Osteoblast (primary cell): Measurements from ENCODE around the gene TMEM202. TPM values are rescaled to one million over a fixed set of nuclear protein-coding genes. Genes with fewer than 3 reads are reported as not detected.
A peak's percentile ranks its signal among the peaks of the same experiment; 100 is the strongest.

Experiments used
- DNase-seq: peaks from one replicate; pipeline ENCODE4 v3.0.0; 2011; ENCODE audit warnings: low spot score, mixed read lengths; ENCODE audit not compliant: insufficient read length; ENCODE audit errors: missing footprints
- H2AFZ ChIP-seq: 2 replicates; pipeline ENCODE4 v1.6.0; 2011; ENCODE audit warnings: mild to moderate bottlenecking, low read length
- H3K27ac ChIP-seq: 2 replicates; pipeline ENCODE4 v1.5.1; 2011; ENCODE audit warnings: mild to moderate bottlenecking, low read depth, low read length, moderate library complexity
- H3K27me3 ChIP-seq: 2 replicates; pipeline ENCODE4 v1.6.0; 2012; ENCODE audit warnings: mild to moderate bottlenecking, control low read depth, inconsistent platforms, low read length, moderate library complexity; ENCODE audit not compliant: insufficient read depth
- H3K36me3 ChIP-seq: 2 replicates; pipeline ENCODE4 v1.5.1; 2011; ENCODE audit warnings: mild to moderate bottlenecking, low read length, control low read depth, moderate library complexity; ENCODE audit not compliant: insufficient read depth
- H3K4me1 ChIP-seq: 2 replicates; pipeline ENCODE4 v1.5.1; 2011; ENCODE audit warnings: mild to moderate bottlenecking, low read length, control low read depth, moderate library complexity; ENCODE audit not compliant: insufficient read depth
- H3K4me2 ChIP-seq: 2 replicates; pipeline ENCODE4 v1.6.0; 2011; ENCODE audit warnings: mild to moderate bottlenecking, low read length; ENCODE audit not compliant: insufficient read depth
- H3K4me3 ChIP-seq: fragments of 200-600 bp; sonication (generic); 3 replicates; pipeline ENCODE4 v1.5.1; 2012; ENCODE audit warnings: mild to moderate bottlenecking, low read length, inconsistent platforms; ENCODE audit not compliant: insufficient read depth
- H3K79me2 ChIP-seq: 2 replicates; pipeline ENCODE4 v1.6.0; 2012; ENCODE audit warnings: mild to moderate bottlenecking, low read length, control low read depth, inconsistent platforms; ENCODE audit not compliant: insufficient read depth
- H3K9me3 ChIP-seq: 2 replicates; pipeline ENCODE4 v1.5.1; 2011; ENCODE audit warnings: low read depth, low read length, control low read depth
- H4K20me1 ChIP-seq: 2 replicates; pipeline ENCODE4 v1.6.0; 2012; ENCODE audit warnings: mild to moderate bottlenecking, low read length, control low read depth; ENCODE audit not compliant: insufficient read depth
- CTCF ChIP-seq: IDR thresholded peaks from 2 replicates; pipeline ENCODE4 v1.5.1; 2011; ENCODE audit warnings: mild to moderate bottlenecking, low read depth, low read length, moderate library complexity; ENCODE audit errors: extremely low read depth
- total RNA-seq: library from RNA; depleted of rRNA; stranded (reverse); fragments of >200 nt; gene quantifications from 2 replicates; pipeline ENCODE4 v1.2.3, GENCODE V29; 2012

The TMEM202 gene
- not detected in 2 replicates for total RNA-seq

GRCh38 chr15:72397796-72398588 is at the start of gene TMEM202:
TMEM202 (plus strand) TSS chr15:72398305; CDS start chr15:72398327, 22 bp downstream.
- TF ChIP-seq CTCF: no peak
- Histone ChIP-seq H3K27ac (no peak within 1 kb of the TSS), H3K79me2 (no peaks in the 10 kb centered on the region), H3K4me3 (no peak within 1 kb of the TSS), H3K4me1 (no peaks in the 10 kb centered on the region), H3K27me3 (peaks cover 17% of the 10 kb centered on the region), H3K9me3 (no peaks in the 10 kb centered on the region), H2AFZ (no peak within 1 kb of the TSS), H3K4me2 (no peak within 1 kb of the TSS), H4K20me1 (no peaks in the 10 kb centered on the region), H3K36me3 (no peaks in the 10 kb centered on the region)
- DNase-seq: no peak

- Histone ChIP-seq H3K4me3 (no peak overlapping the region), H3K27me3 (no peaks in the 10 kb centered on the region), H3K79me2 (peaks cover 31% of the 10 kb centered on the region), H4K20me1 (peaks cover 9% of the 10 kb centered on the region), H3K4me1 (peaks cover 10% of the 10 kb centered on the region), H3K9me3 (no peaks in the 10 kb centered on the region), H3K27ac (no peak overlapping the region), H3K36me3 (peaks cover 44% of the 10 kb centered on the region), H3K4me2 (no peak overlapping the region), H2AFZ (no peak overlapping the region)
- no peak for TF ChIP-seq CTCF
- DNase-seq: peak; percentile 58
Measured at GRCh38 chr15:72353266-72353665, 44.8 kb upstream of the TMEM202 start.

GRCh38 chr15:72354496-72354895 is 43.6 kb upstream of the TMEM202 start:
- no peak overlapping the region for H3K27ac ChIP-seq
- no peak for DNase-seq
- H4K20me1 ChIP-seq: peaks cover 19% of the 10 kb centered on the region
- no peaks in the 10 kb centered on the region for H3K27me3 ChIP-seq
- peaks cover 22% of the 10 kb centered on the region for H3K4me1 ChIP-seq
- no peak overlapping the region for H3K4me3 ChIP-seq
- peaks cover 31% of the 10 kb centered on the region for H3K79me2 ChIP-seq
- H2AFZ ChIP-seq: no peak overlapping the region
- H3K36me3 ChIP-seq: peaks cover 33% of the 10 kb centered on the region
- TF ChIP-seq CTCF: no peak
- H3K4me2 ChIP-seq: no peak overlapping the region
- H3K9me3 ChIP-seq: no peaks in the 10 kb centered on the region

GRCh38 chr15:72358121-72358520 is 40.0 kb upstream of the TMEM202 start:
- H3K4me3 ChIP-seq: no peak overlapping the region
- peaks cover 65% of the 10 kb centered on the region for H3K79me2 ChIP-seq
- peaks cover 22% of the 10 kb centered on the region for H3K4me1 ChIP-seq
- no peak overlapping the region for H2AFZ ChIP-seq
- TF ChIP-seq CTCF: no peak
- no peak for DNase-seq
- H3K36me3 ChIP-seq: peaks cover 18% of the 10 kb centered on the region
- no peaks in the 10 kb centered on the region for H3K27me3 ChIP-seq
- H3K9me3 ChIP-seq: no peaks in the 10 kb centered on the region
- H4K20me1 ChIP-seq: peaks cover 35% of the 10 kb centered on the region
- H3K27ac ChIP-seq: peak overlapping the region; percentile 66
- H3K4me2 ChIP-seq: peak overlapping the region; percentile 77
